Epidermal melanocyte (primary cell): ENCODE measurements around the gene CHMP1A.
A peak's percentile ranks its signal among the peaks of the same experiment; 100 is the strongest.

Experiments
- DNase-seq: peaks from one replicate; pipeline ENCODE4 v3.0.0; 2011; ENCODE audit warnings: low spot score; ENCODE audit not compliant: insufficient read length

Gene CHMP1A

DNA sequence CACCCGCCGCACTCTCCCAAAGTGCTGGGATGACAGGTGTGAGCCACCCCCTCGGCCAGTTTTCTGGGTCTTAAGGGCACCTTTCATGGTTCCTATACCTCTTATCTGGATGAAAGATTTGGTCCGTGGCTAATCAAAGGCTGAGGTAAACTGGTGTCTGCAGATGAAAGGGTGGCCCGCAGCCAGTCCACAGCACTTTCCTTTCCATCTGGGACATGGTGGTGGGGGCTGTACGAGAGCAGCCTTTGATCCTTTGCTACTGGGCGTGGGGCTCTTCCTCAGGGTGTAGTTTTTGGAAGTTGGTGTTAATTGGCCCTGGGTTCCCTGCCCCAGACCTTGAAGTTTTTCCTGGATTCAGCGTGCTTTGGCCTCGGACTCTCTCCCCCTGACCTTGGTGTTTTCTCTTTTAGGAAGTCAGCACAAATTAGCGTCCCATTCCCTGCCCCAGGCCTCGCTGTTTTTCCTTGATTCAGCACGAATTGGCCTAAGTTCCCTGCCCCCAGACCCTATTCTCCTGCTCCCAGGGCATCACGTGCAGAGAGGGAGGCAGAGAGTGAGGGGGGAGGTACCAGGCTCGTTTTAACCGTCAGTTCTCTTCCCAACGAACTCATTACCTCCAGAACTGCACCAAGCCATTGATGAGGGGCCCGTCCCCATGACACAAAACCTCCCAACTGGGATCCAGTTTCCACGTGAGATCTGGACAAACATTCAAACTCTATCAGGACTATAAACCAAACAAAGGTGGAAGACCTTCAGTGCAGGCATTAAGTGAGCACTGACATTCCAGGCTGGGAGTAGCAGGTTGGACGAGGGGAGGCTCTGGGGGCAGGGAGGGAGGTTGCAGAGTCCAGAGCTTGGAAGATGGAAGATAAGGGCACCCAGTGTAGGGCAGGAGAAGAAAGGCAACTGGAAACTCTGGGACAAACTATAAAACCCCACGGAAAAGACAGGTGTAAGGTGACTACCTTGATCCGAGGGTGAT, 32.4 kb downstream of the CHMP1A start:
- no peak for DNase-seq

DNA sequence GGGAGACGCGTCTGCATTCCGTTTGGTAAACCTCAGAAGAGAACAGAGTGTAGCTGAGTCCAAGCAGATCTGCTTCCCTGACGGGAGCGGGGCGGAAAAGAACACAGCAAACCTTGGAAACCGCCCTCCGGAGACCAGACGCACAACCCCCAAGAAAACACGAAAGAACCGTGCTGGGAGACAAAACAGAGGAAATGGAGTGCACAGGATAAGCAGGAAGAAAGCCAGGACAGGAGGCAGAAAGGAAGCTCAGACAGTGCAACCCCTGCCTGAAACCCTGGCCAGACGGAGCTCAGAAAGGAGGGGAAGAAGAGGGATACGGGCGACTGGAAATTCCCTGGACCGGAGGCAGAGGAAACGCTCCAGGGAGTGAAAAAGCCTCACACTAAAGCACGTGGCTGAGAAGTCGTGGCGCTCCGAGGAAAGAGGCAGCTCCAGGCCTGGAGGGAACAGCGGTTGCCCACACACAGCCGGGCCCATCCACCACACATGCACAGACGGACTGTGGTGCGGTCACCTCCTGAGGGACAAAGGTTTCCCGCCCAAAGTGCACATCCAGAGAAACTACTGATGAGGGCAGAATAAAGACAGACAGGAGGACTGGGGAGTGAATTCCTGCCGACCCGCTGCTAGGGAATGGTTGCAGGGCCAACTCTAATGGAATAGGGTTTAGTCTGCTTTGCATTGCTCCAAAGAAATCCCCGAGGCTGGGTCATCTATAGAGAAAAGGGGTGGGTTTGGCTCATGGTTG, 33.8 kb downstream of the CHMP1A start:
- DNase-seq: peak; percentile 81

DNA sequence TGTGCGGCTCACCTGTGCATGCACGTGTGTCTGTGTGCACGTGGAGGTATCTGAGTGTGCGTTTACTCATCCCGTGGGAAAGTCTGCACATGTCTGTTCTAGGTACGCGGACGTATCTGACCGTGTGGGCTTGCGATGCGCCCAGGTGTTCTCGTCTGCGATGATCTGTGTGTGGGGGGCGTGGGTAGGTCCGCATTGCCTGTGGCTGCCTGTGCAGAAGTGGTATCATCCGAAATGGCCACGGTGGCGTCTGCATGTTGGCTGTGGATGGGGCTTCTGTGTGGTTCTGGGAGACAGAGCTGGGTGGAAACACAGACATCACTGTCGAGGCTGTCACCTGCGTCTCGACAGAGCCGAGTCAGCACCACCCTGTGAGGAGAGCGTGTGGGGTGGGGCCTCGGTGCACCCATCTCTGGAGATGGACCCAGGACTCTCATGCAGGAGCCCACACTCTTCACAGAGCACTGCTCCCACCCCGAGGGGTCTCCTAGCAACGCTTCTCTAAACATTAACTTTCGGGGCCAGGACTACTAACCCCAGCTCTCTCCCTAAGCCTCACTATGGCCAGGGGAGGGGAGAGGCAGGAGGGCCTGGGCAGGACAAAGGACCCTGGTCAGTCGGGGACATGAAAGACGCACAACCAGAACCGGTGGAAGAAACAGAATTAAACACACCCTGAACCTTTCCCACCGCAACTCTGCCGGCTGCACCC, 35.7 kb downstream of the CHMP1A start:
- DNase-seq: no peak

DNA sequence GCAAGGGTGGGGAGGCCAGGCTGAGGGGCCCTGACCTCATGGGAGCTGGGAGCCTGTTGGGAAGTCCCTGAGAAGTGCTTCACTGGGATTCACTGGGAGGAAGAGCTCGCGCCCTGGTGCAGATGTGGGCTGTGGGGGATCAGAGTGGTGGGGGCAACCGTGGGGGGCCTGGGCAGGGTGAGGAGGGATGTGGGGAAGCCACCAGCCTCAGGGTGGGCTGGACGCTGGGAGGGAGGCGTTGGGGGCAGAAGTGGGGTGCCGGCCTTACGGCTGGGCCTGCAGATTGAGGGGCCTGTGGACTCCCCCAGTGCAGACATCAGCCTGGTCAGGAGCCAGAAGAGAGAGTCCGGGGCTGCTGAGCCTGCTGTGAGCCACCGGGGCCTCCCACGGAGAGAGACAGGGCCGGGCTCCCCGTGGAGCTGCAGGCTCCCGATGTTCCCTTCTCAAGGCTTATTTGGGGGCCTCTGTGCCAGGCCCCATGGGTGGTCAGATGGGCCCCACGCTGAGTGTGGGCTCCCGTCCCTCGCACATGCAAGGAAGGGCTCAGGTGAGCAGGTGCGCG, 36.3 kb downstream of the CHMP1A start:
- DNase-seq: no peak

DNA sequence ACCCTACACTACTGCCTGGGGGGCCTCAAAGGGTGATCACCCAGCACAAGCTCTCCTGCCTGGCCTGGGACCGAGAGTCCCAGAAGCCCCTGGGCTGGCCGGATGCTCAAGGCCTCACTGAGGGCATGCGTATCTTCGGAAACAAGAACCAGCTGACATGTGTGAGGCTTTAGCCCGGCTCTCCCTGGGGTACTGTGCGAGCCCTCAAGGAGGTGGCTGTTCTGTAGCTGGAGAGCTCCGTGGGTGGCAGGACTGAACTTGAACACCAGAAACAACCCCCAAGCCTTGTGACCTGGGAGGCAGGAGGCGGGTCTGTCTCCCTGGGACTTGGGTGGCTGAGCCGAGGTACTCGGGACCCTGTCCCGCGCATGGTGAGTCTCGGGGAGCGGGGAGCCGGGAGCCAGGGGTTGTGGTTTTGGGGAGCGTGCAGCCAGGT, 37.1 kb downstream of the CHMP1A start:
- no peak for DNase-seq

DNA sequence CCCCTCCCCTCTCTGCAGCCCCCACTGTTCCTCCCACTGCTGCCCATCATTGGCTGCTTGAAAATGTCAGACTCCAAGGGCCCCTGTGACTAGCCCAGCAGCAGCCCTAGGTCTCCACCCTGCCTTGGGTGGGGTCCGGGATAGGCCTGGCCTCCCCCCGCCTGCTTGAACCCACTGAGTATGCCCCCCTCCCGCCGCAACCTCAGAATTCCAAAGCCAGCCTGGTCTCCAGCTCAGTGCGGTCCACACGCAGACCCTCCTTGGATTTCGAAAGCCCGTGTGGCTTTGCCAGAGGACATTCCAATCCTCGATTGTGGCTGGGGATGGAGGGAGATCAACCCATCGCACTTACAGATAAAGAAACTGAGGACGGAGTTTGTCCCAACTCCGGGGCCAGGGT, 37.7 kb downstream of the CHMP1A start:
- DNase-seq: no peak

DNA sequence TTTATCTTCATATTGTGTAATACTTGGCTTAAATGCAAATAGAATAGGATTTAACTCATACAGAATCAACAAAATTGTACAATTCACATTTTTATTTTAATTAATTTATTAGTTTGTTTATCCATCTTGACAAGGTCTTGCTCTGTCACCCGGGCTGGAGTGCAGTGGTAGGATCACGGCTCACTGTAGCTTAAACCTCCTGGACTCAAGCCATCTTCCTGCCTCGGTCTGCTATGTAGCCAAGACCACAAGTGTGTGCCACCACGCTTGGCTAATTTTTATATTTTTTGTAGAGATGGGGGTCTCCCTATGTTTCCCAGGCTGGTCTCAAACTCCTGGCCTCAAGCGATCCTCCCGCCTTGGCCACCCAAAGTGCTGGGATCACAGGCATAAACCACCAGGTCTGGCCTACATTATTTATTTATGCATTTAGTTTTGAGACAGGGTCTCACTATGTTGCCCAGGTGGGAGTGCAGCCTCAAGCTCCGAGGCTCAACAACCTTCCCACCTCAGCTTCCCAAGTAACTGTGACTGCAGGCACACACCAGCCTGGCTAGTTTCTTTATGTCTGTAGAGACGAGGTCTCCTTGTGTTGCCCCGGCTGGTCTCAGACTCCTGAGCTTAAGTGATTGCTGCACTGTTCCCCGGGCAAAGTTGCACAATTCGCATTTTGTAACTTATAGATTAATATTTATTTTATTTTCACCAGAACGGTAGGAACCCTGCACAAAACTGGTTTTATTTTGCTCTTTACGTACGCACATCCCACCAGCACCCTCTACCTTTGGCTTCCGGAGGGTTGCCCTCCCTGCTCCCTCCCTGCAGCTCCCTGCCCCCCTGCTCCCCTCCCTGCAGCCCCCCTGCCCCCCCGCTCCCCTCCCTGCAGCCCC, 39.2 kb downstream of the CHMP1A start:
- no peak for DNase-seq

DNA sequence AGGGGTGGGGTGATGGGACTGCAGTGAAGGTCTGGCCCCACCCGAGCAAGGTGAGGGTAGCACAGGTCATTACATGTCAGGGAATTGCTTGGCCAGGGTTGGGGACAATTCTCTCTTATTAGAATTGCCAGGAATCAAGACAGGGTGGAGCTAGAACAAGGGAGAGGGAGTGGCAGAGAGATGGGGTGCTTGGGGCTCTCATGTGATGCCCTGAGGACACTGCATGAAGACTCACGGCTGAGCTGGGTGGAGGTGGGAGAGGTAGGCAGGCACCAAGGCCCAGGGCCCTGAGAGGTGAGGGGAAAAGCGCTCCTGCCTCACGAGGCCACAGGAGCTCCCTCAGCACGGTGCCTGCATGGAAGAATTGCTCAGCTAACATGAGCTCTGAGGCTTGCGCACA, 40.5 kb downstream of the CHMP1A start:
- DNase-seq: no peak

DNA sequence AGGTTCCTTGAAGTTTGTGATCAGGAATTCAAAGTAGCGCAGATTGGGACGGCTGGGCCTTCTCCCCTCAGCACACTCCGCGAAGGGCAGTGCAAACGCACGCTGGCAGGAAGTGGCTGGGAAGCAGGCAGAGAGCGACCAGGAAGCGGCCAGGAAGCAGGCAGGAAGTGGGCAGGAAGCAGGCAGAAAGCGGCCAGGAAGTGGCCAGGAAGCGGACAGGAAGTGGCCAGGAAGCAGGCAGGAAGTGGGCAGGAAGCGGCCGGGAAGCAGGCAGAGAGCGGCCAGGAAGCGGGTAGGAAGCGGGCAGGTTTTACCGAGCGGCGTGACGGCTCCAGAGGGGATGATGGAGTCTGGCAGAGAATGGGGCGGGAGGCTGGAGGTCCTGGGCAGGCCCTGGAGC, 40.9 kb downstream of the CHMP1A start:
- DNase-seq: no peak

DNA sequence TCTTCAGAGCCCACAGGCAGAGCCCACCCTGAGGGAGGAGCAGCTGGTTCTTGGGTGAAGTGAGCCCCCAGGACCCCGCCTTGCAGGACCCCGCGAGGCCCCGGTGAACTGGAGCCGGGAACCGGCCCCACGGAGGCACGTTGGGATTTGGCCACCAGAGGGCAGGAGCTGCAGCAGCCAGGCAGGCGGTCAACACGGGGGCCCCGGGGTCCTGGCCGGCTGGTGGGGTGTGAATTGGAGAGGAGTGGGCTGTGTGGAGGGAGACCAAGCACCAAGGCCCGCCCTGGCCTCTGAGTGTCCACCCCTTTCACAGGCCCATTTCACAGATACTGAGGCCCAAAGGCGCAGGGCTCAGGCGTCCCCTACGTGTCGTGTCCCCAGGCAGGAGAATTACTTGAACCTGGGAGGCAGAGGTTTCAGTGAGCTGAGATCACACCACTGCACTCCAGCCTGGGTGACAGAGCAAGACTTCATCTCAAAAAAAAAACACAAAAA, 41.9 kb downstream of the CHMP1A start:
- no peak for DNase-seq

DNA sequence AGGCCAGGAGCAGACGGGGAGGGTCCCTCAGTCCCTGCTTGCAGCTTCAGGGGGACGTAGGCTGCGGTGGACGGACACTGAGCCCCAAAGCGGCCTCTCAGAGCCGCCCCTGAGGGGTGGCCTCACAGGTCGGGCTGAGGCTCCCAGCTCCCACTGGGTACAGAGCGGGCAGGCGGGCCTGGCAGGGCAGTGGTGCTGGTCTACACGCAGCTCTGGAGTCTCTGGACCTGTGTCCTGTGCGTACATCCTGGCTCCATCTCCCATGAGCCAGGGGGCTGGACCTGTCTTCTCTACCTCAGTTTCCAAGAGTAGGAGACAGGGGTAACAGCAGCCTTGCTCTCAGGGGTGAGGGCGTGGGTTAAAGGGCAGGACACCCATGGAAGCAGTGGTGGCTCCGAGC, 42.3 kb downstream of the CHMP1A start:
- no peak for DNase-seq

DNA sequence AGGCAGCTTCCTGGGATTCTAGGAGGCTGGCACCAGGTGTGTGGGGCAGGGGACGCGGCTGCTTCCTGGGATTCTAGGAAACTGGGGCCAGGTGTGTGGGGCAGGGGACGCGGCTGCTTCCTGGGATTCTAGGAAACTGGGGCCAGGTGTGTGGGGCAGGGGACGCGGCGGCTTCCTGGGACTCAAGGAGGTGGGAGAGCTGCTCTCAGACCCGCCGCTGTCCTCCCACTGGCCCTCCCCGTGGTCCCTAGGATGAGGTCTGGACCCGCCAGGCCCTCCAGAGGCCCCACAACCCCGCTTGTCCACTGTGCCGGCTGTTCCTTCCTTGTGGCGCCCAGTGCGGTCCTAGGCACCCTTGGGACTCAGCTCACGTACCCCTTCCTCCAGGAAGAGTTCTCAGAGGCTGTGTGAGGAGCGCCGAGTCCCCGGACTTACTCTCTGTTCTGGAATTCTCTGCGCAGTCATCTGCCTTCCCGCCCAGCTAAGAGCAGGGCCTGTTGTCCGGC, 43.5 kb downstream of the CHMP1A start:
- no peak for DNase-seq

DNA sequence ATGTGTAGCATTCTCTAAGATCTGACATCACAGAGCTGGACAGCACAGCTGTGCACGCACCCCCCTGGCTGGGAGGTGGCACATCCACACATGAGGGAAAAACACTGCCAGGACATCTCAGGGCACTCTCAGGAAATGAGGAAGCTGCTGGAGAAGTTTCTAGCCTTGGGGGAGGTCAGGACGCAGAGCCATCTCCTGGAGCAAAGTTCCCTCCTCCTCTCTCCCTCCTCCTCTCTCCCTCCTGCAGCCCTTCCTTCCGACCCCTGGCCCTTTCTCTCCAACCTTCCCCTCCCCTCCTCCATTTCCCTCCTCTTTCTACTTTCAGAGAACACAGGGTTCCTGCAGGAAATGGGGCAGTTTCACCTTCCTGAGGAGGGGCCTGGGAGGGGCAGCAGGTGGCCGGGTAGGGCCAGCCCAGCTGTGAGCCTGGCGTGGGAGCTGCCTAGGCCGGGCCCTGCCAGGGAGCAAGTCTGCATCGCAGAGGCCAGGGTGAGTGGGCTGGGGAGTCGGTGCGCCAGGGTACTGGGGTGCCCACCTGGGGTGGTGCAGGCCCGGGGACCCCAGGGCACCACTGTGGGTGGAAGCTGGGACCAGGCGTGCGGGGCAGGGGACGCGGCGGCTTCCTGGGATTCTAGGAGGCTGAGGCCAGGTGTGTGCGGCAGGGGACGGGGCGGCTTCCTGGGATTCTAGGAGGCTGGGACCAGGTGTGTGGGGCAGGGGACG, 44.1 kb downstream of the CHMP1A start, which contains the start of gene DPEP1:
TSS of gene DPEP1 (plus strand) at position 412 of the 723 bp plus-strand sequence. CDS start 16,769 bp downstream, outside the sequence.
- no peak for DNase-seq

DNA sequence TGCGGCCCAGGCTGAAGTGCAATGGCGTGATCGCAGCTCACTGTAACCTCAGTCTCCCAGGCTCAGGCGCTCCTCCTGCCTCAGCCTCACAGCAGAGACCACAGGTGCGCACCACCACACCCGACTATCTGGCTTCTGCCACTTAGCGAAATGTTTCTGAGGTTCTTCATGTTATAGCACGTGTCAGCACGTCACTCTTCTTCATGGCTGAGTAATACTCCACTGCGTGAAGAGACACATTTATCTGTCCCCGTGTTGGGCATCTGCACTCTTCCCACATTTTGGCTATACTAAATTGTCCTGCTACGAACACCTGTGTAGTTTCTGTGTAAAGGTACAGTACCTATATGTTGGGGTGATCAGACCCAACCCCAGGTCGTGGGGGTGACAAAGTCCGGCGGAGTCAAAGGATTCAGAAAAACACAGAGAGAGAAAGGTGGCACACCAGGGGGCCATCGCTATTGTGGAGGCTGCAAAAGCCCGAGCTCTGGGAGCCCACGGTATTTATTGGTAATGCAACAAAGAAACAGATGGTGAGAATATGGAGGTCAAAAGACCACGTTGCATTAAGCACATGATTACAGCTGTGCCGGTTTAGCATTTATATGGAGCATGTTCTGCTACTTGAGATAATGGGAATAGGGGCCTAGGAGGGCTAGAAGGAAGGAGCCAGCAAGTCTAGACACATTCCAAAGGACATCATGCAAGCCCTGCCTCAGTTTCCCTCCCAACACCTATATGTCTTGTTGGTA, 44.9 kb downstream of the CHMP1A start:
- DNase-seq: no peak

DNA sequence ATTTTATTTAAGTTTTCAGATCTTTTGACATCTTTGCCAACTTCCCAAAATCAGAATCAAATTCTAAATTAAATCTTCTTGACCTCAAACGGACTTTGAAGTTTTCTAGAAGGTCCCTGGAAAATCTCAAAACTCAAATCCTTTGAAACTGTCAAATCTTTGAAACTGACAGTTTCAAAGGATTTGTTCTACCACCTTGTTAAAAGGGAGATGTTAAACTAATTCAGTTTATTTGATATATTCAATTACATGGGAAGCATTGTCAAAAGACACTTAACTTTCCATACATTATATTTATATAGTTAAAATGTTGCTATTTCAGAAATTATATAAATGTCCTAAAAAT, 47.4 kb downstream of the CHMP1A start:
- no peak for DNase-seq

DNA sequence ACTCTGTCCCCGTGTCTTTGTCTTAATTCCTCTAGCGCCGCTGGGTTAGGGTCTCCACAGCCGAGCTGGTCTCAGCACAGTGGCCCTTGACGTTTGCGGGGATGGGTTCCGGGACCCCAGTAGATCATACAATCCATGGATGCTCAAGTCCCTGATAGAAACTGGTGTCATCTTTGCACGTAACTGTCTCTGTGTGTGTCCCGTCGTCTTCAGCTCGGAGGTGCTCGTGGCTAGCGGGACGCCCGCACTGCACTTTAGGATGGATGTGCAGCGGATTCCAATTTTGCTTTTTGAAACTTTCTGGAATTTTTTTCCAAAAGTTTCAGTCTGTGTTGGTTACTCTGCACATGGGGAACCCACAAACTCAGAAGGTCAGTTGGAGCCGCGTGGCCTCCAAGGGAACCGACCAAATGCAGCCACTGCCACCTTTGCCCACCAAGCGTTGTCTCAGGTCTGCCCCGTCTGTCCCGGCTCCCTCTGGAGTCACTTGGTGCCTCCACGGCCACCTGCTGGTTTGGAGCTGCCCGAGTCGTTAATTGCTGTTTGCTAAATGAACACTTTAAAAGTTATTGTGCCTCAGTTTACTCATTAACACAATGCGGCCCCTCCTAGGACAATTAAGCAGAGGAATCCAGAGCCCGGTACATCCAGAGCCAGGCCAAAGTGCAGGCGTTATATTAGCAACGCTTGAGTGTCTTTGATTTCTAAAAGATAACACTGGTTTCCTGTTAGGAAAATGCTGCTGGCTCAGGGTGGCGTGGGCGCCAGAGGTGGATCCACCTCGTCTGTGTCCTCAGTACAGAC, 49.4 kb downstream of the CHMP1A start:
- no peak for DNase-seq

DNA sequence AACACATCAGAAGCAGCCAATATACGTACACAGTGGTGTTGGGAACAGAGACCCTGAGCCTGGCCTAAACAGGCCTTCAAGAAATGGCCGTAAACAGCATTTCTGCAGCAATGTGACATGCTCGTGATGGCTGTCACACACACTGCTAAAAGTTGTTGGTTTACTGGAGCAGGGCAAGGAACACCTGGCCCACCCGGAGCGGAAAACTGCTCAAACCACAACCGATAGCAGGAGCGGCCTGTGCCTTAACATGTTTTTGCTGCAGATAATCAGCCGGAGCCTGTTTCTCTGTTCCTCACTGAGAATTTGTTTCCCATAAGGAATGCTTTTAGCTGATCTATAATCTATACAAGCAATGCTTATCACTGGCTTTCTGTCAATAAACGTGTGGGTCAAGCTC, 50.1 kb downstream of the CHMP1A start:
- DNase-seq: no peak

DNA sequence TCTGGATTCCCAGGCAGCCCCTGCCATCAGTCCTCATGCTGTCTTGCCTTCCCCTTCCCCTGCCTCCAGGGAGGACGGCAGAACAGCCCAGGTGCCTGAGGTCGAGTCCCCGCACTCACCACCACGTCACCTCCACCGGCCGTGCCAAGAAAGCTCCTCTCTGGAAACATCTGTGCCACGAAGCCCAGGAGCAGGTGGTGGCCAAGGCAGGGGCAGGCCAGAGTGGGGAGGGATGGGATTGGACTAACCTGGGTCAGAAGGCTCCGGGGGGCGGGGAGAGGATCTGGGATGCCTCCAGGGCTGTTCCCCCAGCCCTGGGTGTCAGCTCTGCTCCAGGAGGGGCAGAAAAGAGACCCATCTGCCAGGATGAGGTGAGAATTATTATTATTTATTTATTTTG, 51.5 kb downstream of the CHMP1A start:
- DNase-seq: no peak
